ENCODE measurements around the gene FAM229B. TPM values are rescaled to one million over a fixed set of nuclear protein-coding genes. Genes with fewer than 3 reads are reported as not detected.

The FAM229B gene
- total and polyA plus RNA-seq, 10 donors = 1.9 to 7.9 (median 4.4) TPM

GRCh38 chr6:112117554-112117953, 30.2 kb downstream of the FAM229B start:
- no peak overlapping the region for H3K27ac ChIP-seq
- TF ChIP-seq POLR2A (IDR thresholded peaks at IDR 0.05) (no peak), POLR2AphosphoS5 (IDR thresholded peaks at IDR 0.05) (no peak), CTCF (IDR thresholded peaks at IDR 0.05 in 8 of 11, conservative IDR thresholded peaks at IDR 0.05 in 3 of 11) (no peak)
- no peaks in the 10 kb centered on the region for H3K9me3 ChIP-seq
- no peak for DNase-seq
- no peaks in the 10 kb centered on the region for H3K36me3 ChIP-seq
- no peak overlapping the region for H3K4me3 ChIP-seq
- intact Hi-C loops (cut with DNase I; ENCODE audit: low total_unique reads) = no loop called here
- H3K4me1 ChIP-seq = no peaks in the 10 kb centered on the region
- no peaks in the 10 kb centered on the region for H3K27me3 ChIP-seq (replicated peaks in 1 of 7)
- WGBS, 5 donors = 35 to 65% (median 50%) methylated on average over 1 of the region's 1 CpG

- H3K27me3 ChIP-seq (replicated peaks in 1 of 7) = no peaks in the 10 kb centered on the region
- no peak for DNase-seq
- no peak overlapping the region for H3K4me3 ChIP-seq
- no peak overlapping the region for H3K27ac ChIP-seq
- H3K4me1 ChIP-seq = no peaks in the 10 kb centered on the region
- TF ChIP-seq POLR2AphosphoS5 (IDR thresholded peaks at IDR 0.05) (no peak), POLR2A (IDR thresholded peaks at IDR 0.05) (no peak), CTCF (IDR thresholded peaks at IDR 0.05 in 8 of 11, conservative IDR thresholded peaks at IDR 0.05 in 3 of 11) (no peak)
- no peaks in the 10 kb centered on the region for H3K36me3 ChIP-seq
- no peaks in the 10 kb centered on the region for H3K9me3 ChIP-seq
- intact Hi-C loops (cut with DNase I; ENCODE audit: low total_unique reads) = no loop called here
These were observed 30.6 kb downstream of the FAM229B start for GRCh38 chr6:112118034-112118433.

GRCh38 chr6:112122756-112123155, 35.4 kb downstream of the FAM229B start:
- Histone ChIP-seq H3K4me1 (no peaks in the 10 kb centered on the region), H3K36me3 (no peaks in the 10 kb centered on the region), H3K9me3 (no peaks in the 10 kb centered on the region), H3K4me3 (no peak overlapping the region), H3K27ac (no peak overlapping the region), H3K27me3 (replicated peaks in 1 of 7) (no peaks in the 10 kb centered on the region)
- 56 to 64% (median 61%) methylated on average over 2 of the region's 2 CpGs for WGBS, 5 donors
- no peak for DNase-seq
- intact Hi-C loops (cut with DNase I; ENCODE audit: low total_unique reads) = no loop called here
- no peak for TF ChIP-seq POLR2AphosphoS5 (IDR thresholded peaks at IDR 0.05)
- TF ChIP-seq CTCF (IDR thresholded peaks at IDR 0.05 in 8 of 11, conservative IDR thresholded peaks at IDR 0.05 in 3 of 11) = no peak
- TF ChIP-seq POLR2A (IDR thresholded peaks at IDR 0.05) = no peak

- TF ChIP-seq CTCF (IDR thresholded peaks at IDR 0.05 in 8 of 11, conservative IDR thresholded peaks at IDR 0.05 in 3 of 11) (no peak), POLR2A (IDR thresholded peaks at IDR 0.05) (no peak), POLR2AphosphoS5 (IDR thresholded peaks at IDR 0.05) (no peak)
- whole genome bisulfite sequencing, 5 donors = 84 to 100% (median 92%) methylated on average over 1 of the region's 1 CpG
These were observed 36.6 kb downstream of the FAM229B start for GRCh38 chr6:112123982-112124381.

More at GRCh38 chr6:112123982-112124381, 36.6 kb downstream of the FAM229B start:
- intact Hi-C loops (cut with DNase I; ENCODE audit: low total_unique reads) = no loop called here
- no peak overlapping the region for H3K4me3 ChIP-seq
- DNase-seq = no peak
- H3K27ac ChIP-seq = no peak overlapping the region
- H3K9me3 ChIP-seq = no peaks in the 10 kb centered on the region
- no peaks in the 10 kb centered on the region for H3K36me3 ChIP-seq
- H3K27me3 ChIP-seq (replicated peaks in 1 of 7) = no peaks in the 10 kb centered on the region
- no peaks in the 10 kb centered on the region for H3K4me1 ChIP-seq

All from spleen (tissue), 11 donors.